Ishikawa (cell line): ENCODE results near the gene SPAAR.

ENCODE experiments used
- CEBPB ChIP-seq: IDR thresholded peaks from 2 replicates; pipeline ENCODE4 v1.6.1; 2012
- CREB1 ChIP-seq: IDR thresholded peaks from 2 replicates; pipeline ENCODE4 v1.6.1; 2012; ENCODE audit warnings: low read depth
- EGR1 ChIP-seq: IDR thresholded peaks from 2 replicates; pipeline ENCODE4 v1.6.1; 2012
- EP300 ChIP-seq: IDR thresholded peaks from 2 replicates; pipeline ENCODE4 v1.6.1; 2012; ENCODE audit warnings: borderline replicate concordance
- FOXM1 ChIP-seq: IDR thresholded peaks from 2 replicates; pipeline ENCODE4 v1.6.1; 2012; ENCODE audit warnings: low read depth, borderline replicate concordance
- NFIC ChIP-seq: IDR thresholded peaks from 2 replicates; pipeline ENCODE4 v1.6.1; 2012
- RAD21 ChIP-seq: IDR thresholded peaks from 2 replicates; pipeline ENCODE4 v1.6.1; 2012; ENCODE audit warnings: low read depth
- TAF1 ChIP-seq: IDR thresholded peaks from 2 replicates; pipeline ENCODE4 v1.6.1; 2012; ENCODE audit warnings: low read depth, mild to moderate bottlenecking
- TCF12 ChIP-seq: IDR thresholded peaks from 2 replicates; pipeline ENCODE4 v1.6.1; 2012; ENCODE audit warnings: low read depth
- TEAD4 ChIP-seq: IDR thresholded peaks from 2 replicates; pipeline ENCODE4 v1.6.1; 2012
- YY1 ChIP-seq: IDR thresholded peaks from 2 replicates; pipeline ENCODE4 v1.6.1; 2012; ENCODE audit warnings: low read depth
- ZBTB7A ChIP-seq: IDR thresholded peaks from 2 replicates; pipeline ENCODE4 v1.6.1; 2012; ENCODE audit warnings: low read depth
- TF ChIP-seq, protein P1 (sequence below): IDR thresholded peaks from 2 replicates; pipeline ENCODE4 v1.6.1; 2012
- TF ChIP-seq, protein P2 (sequence below): IDR thresholded peaks from 2 replicates; pipeline ENCODE4 v1.6.1; 2012; ENCODE audit warnings: low read depth, mild to moderate bottlenecking
- TF ChIP-seq, protein P3 (sequence below): IDR thresholded peaks from 2 replicates; pipeline ENCODE4 v1.6.1; 2012

The SPAAR gene

DNA sequence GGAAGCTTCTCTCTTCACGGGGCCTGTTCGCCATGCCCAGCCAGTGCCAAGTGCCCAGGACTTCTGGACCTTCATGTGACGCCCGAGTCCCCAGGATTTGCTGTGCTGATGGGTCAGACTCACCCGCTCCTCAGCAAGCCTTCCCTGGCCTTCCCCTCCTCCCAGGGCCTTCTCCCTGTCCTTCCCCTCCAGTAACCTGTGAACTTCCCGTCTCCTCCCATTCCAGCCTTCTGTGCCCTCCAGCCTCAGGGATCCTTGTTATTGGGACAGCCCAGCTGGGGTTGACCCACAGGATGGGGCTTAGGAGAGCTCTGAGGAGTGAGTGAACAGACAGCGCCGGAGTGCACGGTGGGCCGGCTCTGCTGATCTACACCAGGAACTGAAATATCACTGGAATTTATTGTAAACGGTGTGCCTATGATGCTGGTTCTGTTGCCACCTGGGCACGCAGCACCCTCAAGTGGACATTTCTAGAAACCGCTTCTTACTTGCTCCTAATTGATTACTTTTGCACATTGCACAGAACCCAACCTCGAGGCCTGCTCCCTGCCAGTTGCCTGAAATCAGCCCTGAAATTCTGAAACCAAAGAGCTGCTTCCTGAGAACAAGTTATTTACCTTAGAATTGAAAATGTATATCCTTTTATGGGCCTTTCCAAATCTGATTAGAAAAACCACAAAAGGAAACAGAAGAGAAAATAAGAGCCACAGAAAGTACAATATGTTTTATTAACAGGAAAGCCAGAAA, 1.5 kb downstream of the SPAAR start:
- peak; percentile 85 for TF ChIP-seq RAD21
- TF ChIP-seq TAF1: no peak

DNA sequence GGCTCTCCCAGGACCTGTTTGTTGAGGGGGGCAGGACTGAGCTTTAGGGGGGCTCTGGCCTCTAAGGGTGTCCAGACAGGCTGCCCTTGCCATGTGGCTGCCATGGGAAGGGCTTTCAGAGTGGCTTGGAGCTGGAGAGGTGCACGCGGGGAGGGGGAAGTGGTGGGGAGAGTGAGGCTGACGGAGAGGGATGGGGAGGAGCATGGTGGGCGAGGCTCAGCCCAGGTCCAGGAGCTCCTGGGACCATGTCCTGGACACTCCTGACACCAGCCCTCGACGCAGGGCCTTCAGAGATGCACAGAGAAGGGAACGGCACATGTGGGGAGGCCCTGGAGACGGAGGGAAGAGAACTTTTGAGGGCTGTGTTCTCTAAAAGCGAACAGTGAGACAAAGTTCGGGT, 2.4 kb downstream of the SPAAR start:
- no peak for TF ChIP-seq ZBTB7A
- TF ChIP-seq YY1: no peak
- TF ChIP-seq TAF1: no peak
- no peak for TF ChIP-seq CREB1
- no peak for TF ChIP-seq NFIC
- TF ChIP-seq, protein P1, sequence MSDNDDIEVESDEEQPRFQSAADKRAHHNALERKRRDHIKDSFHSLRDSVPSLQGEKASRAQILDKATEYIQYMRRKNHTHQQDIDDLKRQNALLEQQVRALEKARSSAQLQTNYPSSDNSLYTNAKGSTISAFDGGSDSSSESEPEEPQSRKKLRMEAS: no peak
- no peak for TF ChIP-seq EP300
- no peak for TF ChIP-seq CEBPB
- no peak for TF ChIP-seq TEAD4
- TF ChIP-seq TCF12: no peak

DNA sequence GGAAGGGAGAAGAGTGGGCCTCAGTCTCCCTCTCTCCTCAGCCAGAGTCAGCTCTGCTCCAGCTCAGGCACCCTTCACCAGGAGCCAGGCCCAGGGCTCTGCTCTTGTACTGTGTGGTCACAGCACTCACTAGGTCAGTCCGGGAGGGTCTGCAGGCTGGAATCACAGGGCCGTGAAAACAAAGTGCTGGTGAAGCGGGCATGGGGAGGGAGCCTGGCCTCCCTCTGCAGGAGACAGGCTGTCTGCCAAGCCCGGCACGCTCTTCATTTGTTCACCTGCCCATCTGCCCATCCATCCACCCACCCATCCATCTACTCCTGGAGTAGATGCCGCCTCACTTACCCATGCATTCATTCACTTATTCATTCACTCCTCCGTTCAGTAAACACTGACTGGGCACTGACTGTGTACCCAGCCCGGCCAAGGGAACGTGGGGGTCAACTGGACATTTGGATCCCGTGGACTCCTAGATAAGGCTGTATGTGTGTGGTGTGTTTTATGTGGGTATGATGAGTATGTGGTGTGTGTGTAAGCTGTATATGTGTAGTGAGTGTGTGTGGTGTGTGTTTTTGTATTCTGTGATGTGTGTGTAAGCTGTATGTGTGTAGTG, 3.6 kb downstream of the SPAAR start:
- TF ChIP-seq ZBTB7A: peak; percentile 54; the same call in 1 of the 2 replicates
- TF ChIP-seq YY1: no peak

DNA sequence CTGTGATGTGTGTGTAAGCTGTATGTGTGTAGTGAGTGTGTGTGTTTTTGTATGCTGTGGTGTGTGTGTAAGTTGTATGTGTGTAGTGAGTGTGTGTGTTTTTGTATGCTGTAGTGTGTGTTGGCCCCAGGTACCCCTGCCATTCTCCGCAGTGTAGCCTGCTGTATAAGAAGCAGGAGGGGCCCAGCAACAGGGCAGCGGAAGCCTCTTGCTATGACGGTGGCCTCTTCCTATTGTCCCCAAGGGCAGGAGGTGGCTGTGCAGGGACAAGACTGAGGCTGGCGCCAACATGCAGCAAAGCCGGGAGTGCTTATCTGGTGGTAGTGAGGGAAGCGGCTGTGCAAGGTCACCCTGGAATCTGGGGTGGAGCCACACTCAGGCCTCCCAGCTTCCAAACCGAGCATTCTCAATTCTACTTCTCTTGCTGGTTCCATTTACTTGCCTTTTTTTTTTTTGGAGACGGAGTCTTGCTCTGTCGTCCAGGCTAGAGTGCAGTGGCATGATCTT, 5.1 kb downstream of the SPAAR start:
- TF ChIP-seq EP300 (no peak), RAD21 (no peak), CREB1 (no peak), YY1 (no peak), FOXM1 (no peak), NFIC (no peak)
- TF ChIP-seq, protein P2, sequence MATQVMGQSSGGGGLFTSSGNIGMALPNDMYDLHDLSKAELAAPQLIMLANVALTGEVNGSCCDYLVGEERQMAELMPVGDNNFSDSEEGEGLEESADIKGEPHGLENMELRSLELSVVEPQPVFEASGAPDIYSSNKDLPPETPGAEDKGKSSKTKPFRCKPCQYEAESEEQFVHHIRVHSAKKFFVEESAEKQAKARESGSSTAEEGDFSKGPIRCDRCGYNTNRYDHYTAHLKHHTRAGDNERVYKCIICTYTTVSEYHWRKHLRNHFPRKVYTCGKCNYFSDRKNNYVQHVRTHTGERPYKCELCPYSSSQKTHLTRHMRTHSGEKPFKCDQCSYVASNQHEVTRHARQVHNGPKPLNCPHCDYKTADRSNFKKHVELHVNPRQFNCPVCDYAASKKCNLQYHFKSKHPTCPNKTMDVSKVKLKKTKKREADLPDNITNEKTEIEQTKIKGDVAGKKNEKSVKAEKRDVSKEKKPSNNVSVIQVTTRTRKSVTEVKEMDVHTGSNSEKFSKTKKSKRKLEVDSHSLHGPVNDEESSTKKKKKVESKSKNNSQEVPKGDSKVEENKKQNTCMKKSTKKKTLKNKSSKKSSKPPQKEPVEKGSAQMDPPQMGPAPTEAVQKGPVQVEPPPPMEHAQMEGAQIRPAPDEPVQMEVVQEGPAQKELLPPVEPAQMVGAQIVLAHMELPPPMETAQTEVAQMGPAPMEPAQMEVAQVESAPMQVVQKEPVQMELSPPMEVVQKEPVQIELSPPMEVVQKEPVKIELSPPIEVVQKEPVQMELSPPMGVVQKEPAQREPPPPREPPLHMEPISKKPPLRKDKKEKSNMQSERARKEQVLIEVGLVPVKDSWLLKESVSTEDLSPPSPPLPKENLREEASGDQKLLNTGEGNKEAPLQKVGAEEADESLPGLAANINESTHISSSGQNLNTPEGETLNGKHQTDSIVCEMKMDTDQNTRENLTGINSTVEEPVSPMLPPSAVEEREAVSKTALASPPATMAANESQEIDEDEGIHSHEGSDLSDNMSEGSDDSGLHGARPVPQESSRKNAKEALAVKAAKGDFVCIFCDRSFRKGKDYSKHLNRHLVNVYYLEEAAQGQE: no peak
- TF ChIP-seq, protein P1: no peak

DNA sequence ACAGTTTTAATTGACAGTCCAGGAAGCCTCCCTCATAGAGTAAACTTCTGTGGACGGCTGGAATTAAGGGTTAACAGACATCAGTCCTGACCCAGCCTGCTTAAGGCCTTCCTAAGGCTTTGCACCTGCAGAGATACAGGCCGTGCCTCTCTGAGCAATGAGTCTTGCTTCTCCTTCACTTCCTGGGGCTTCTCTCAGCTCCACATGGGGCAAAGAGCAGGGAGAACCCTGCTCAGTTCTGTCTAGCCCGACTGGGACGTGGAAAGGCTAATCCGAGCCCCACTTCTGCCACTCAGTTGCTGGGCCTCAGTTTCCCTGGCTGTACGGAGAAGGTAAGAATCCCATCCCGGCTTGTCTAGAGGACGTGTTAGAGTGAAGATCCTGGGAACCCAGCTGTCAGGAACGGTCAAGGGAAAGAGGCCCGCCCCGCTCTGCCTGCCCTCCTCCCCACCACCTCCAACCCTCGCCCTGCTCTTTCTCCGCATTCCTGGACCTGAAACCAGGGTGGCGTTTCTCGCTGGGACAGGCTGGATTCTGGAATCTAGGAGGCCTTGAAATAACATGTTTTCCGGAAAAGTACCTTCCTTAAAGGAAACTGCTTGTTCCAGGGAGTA, 6.5 kb downstream of the SPAAR start:
- TF ChIP-seq TAF1 (no peak), YY1 (no peak), EP300 (no peak), NFIC (no peak), FOXM1 (no peak), CREB1 (no peak), CEBPB (no peak), TEAD4 (no peak), EGR1 (no peak), ZBTB7A (no peak)
- TF ChIP-seq, protein P2: no peak
- TF ChIP-seq, protein P3, sequence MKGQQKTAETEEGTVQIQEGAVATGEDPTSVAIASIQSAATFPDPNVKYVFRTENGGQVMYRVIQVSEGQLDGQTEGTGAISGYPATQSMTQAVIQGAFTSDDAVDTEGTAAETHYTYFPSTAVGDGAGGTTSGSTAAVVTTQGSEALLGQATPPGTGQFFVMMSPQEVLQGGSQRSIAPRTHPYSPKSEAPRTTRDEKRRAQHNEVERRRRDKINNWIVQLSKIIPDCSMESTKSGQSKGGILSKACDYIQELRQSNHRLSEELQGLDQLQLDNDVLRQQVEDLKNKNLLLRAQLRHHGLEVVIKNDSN: no peak

DNA sequence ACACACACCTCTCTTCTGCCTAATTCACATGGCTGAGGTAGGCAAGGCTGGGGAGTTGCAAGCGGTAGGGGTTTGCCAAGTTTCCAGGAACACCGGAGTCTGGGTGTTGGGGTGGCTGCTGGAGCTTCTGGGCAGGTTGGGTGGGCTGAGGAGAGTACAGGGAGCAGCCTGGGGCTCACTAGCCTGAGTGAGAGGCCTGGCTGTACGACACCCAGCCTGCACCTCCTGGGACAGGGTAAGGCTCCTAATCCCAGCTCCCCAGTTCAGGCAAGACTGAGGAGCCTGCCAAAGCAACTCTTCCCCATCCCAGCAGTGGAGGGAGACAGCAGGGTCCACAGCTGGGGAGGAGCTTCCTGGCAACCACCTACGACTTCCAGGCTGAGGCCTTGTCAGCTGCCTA, 8.0 kb downstream of the SPAAR start:
- TF ChIP-seq FOXM1 (no peak), YY1 (no peak), CEBPB (no peak), TAF1 (no peak)
- TF ChIP-seq, protein P1: no peak
- TF ChIP-seq, protein P2: no peak
